Endothelial cell of umbilical vein (primary cell): Measurements from ENCODE around the gene SCPEP1. TPM values are rescaled to one million over a fixed set of nuclear protein-coding genes. Genes with fewer than 3 reads are reported as not detected.
A peak's percentile ranks its signal among the peaks of the same experiment; 100 is the strongest.

Source experiments
- BruUV-seq: library from RNA; stranded (reverse); fragments of 400-500 nt; replicated peaks from 2 replicates; lab custom pipeline; 2021; lab: Mats Ljungman, UMichigan
- CTCF ChIA-PET: fragments of 300-600, 350-600 bp; sonication (Branson Sonifier 250); formaldehyde crosslinking; loops from one replicate; lab custom pipeline; 2021; ENCODE audit warnings: antibody characterized with exemption, inconsistent platforms; lab: Charles Lee
- POLR2A ChIA-PET: fragments of 300-600, 350-600 bp; sonication (Branson Sonifier 250); formaldehyde crosslinking; loops from one replicate; lab custom pipeline; 2021; ENCODE audit warnings: antibody characterized with exemption, inconsistent platforms; lab: Charles Lee
- DNase-seq: peaks from one replicate; pipeline ENCODE4 v3.0.0-alpha.2; 2011; ENCODE audit warnings: low read depth, low spot score
- FAIRE-seq: peaks from 2 replicates; lab custom pipeline; 2011; peaks lifted over from hg19 to GRCh38; lab: Jason Lieb, UNC
- H2AFZ ChIP-seq: 2 replicates; pipeline ENCODE4 v1.6.0; 2012; ENCODE audit warnings: low read depth, low read length, control low read depth, inconsistent platforms
- H3K27ac ChIP-seq: 2 replicates; pipeline ENCODE4 v1.5.1; 2011; ENCODE audit warnings: low read depth, mild to moderate bottlenecking, control low read depth, low read length, moderate library complexity; ENCODE audit not compliant: insufficient read depth
- H3K27me3 ChIP-seq, 2 experiments: 2 replicates each; pipeline versions ENCODE4 v1.6.0 to v1.6.1; 2011; ENCODE audit warnings: low read length in 2 of 2, mixed read lengths in 1 of 2; ENCODE audit not compliant: control insufficient read depth in 2 of 2, insufficient read depth in 2 of 2
- H3K36me3 ChIP-seq, 2 experiments: 2 replicates in 1 of 2; 3 replicates in 1 of 2; pipeline ENCODE4 v1.5.1; 2011; ENCODE audit warnings: low read length in 2 of 2, mild to moderate bottlenecking in 1 of 2, moderate library complexity in 1 of 2; ENCODE audit not compliant: control insufficient read depth in 2 of 2, insufficient read depth in 2 of 2; ENCODE audit errors: extremely low read depth in 1 of 2
- H3K4me1 ChIP-seq: 3 replicates; pipeline ENCODE4 v1.5.1; 2011; ENCODE audit warnings: mild to moderate bottlenecking, low read length; ENCODE audit not compliant: control insufficient read depth, insufficient read depth; ENCODE audit errors: extremely low read depth
- H3K4me2 ChIP-seq: 2 replicates; pipeline ENCODE4 v1.6.1; 2011; ENCODE audit warnings: low read length, control low read depth, mixed read lengths; ENCODE audit not compliant: insufficient read depth
- H3K4me3 ChIP-seq, 3 experiments: fragments of 200-600 bp in 1 of 3; sonication (generic), shearing (Covaris generic) in 1 of 3; replicated peaks in 1 of 3; 2 replicates each; pipeline ENCODE4 v1.5.1; 2011 to 2016; ENCODE audit warnings: control low read depth in 3 of 3, low read length in 3 of 3, mild to moderate bottlenecking in 2 of 3, inconsistent platforms in 1 of 3, low read depth in 1 of 3, moderate library complexity in 1 of 3; ENCODE audit not compliant: insufficient read depth in 1 of 3
- H3K79me2 ChIP-seq: 2 replicates; pipeline ENCODE4 v1.6.0; 2012; ENCODE audit warnings: low read length, inconsistent platforms; ENCODE audit not compliant: control insufficient read depth, insufficient read depth
- H3K9ac ChIP-seq: replicated peaks from 2 replicates; pipeline ENCODE3; 2011; ENCODE audit warnings: low read length, control low read depth; ENCODE audit not compliant: insufficient read depth; ENCODE audit errors: extremely low read depth
- H3K9me1 ChIP-seq: replicated peaks from 3 replicates; pipeline ENCODE4 v1.6.0; 2011; ENCODE audit warnings: mild to moderate bottlenecking, low read length; ENCODE audit not compliant: control insufficient read depth, insufficient read depth; ENCODE audit errors: extremely low read depth
- H3K9me3 ChIP-seq: replicated peaks from 2 replicates; pipeline ENCODE4 v1.5.1; 2012; ENCODE audit warnings: low read length, inconsistent platforms; ENCODE audit not compliant: control insufficient read depth, insufficient read depth
- H4K20me1 ChIP-seq: replicated peaks from 2 replicates; pipeline ENCODE3; 2011; ENCODE audit warnings: mild to moderate bottlenecking, low read length; ENCODE audit not compliant: control insufficient read depth, insufficient read depth; ENCODE audit errors: extremely low read depth
- CTCF ChIP-seq, 2 donors: IDR thresholded peaks; 1 replicate in 1 of 2; 2 replicates in 1 of 2; pipeline ENCODE4 v1.5.1; 2011; ENCODE audit warnings: low read length in 2 of 2, mild to moderate bottlenecking in 2 of 2, moderate library complexity in 2 of 2, control low read depth in 1 of 2, inconsistent platforms in 1 of 2, low read depth in 1 of 2; ENCODE audit not compliant: insufficient read depth in 1 of 2; ENCODE audit errors: extremely low read depth in 1 of 2
- EZH2 ChIP-seq: IDR thresholded peaks from 2 replicates; pipeline ENCODE4 v1.6.1; 2012; ENCODE audit warnings: borderline replicate concordance, low read depth, mild to moderate bottlenecking, moderate library complexity, low read length, inconsistent platforms; ENCODE audit not compliant: severe bottlenecking
- FOS ChIP-seq: IDR thresholded peaks from 2 replicates; pipeline ENCODE4 v1.6.1; 2011; ENCODE audit warnings: mild to moderate bottlenecking, low read length, moderate library complexity, borderline replicate concordance; ENCODE audit not compliant: insufficient read depth
- GATA2 ChIP-seq: IDR thresholded peaks from 2 replicates; pipeline ENCODE4 v1.7.0; 2011; ENCODE audit warnings: low read depth, mild to moderate bottlenecking, moderate library complexity, mixed read lengths, low read length; ENCODE audit not compliant: insufficient read length, insufficient read depth
- JUN ChIP-seq: IDR thresholded peaks from 2 replicates; pipeline ENCODE4 v1.6.1; 2011; ENCODE audit warnings: borderline replicate concordance, low read depth; ENCODE audit not compliant: insufficient read length, insufficient read depth
- MAX ChIP-seq: IDR thresholded peaks from 2 replicates; pipeline ENCODE4 v1.6.1; 2011; ENCODE audit not compliant: insufficient read depth, insufficient read length
- MYC ChIP-seq: IDR thresholded peaks from one replicate; pipeline ENCODE4 v1.6.1; 2011; ENCODE audit warnings: mild to moderate bottlenecking, low read depth, low read length
- POLR2A ChIP-seq: IDR thresholded peaks from 2 replicates; pipeline ENCODE4 v1.6.1; 2012; ENCODE audit warnings: low read depth, mild to moderate bottlenecking, control low read depth, low read length
- POLR2AphosphoS5 ChIP-seq: IDR thresholded peaks from 2 replicates; pipeline ENCODE4 v1.6.1; 2012; ENCODE audit warnings: low read depth, mild to moderate bottlenecking, control low read depth, low read length, moderate library complexity; ENCODE audit not compliant: insufficient read depth
- dilution Hi-C: fragments of 300-500 bp; cut with MboI; formaldehyde crosslinking; loops from one replicate; pipeline ENCODE4 v1.15.0; 2019; ENCODE audit warnings: low sequenced_read_pairs; ENCODE audit not compliant: extremely low pct_ligation_motif_present
- intact Hi-C: fragments of 100-400 bp; cut with micrococcal nuclease; formaldehyde crosslinking; loops from one replicate; pipeline ENCODE4 v1.10.0; 2022
- polyA plus RNA-seq, 4 experiments: library from polyadenylated mRNA; depleted of rRNA in 3 of 4; stranded (reverse) in 3 of 4; unstranded in 1 of 4; fragments of >200 nt; gene quantifications; 2 replicates each; pipeline versions ENCODE4 v1.2.1 to v1.2.3, GENCODE V29; 2011 to 2012; ENCODE audit warnings: missing spikeins in 1 of 4
- total RNA-seq: library from RNA; stranded (reverse); gene quantifications from 2 replicates; pipeline ENCODE4 v1.2.3, GENCODE V29; 2021

SCPEP1 gene
- total and polyA plus RNA-seq, 2 donors (not counting 3 experiments of a cell fraction or from before 2014, with no cell fraction given): 38.6 to 43.6 TPM

GRCh38 chr17:56936697-56937322 is 41.1 kb upstream of the SCPEP1 start:
- CTCF ChIA-PET: interaction anchor here (1.2 to 1.8 kb wide), 4 partner anchors 10 to 117 kb away, joined by 3 to 10 read pairs (median 3); no protein-coding TSS in a partner anchor

More at GRCh38 chr17:56936697-56937322, 41.1 kb upstream of the SCPEP1 start:
- Histone ChIP-seq H3K4me3 (no peak overlapping the region), H3K9me3 (no peaks in the 10 kb centered on the region), H3K4me1 (peaks cover 24% of the 10 kb centered on the region), H3K9ac (no peak overlapping the region), H3K27me3 (no peaks in the 10 kb centered on the region), H3K4me2 (no peak overlapping the region), H4K20me1 (no peaks in the 10 kb centered on the region), H3K9me1 (no peaks in the 10 kb centered on the region), H2AFZ (no peak overlapping the region), H3K36me3 (peaks cover 2 to 6% of the 10 kb centered on the region in 2 experiments), H3K79me2 (no peaks in the 10 kb centered on the region), H3K27ac (peak overlapping the region; percentile 78)
- TF ChIP-seq CTCF (IDR thresholded peaks at IDR 0.05; ENCODE audit: extremely low read depth in 1 of 2, insufficient read depth in 1 of 2, low read depth in 1 of 2, low read length in 2 of 2): no peak
- TF ChIP-seq MYC: no peak
- no peak for TF ChIP-seq POLR2A
- TF ChIP-seq GATA2: no peak
- TF ChIP-seq EZH2: no peak
- TF ChIP-seq JUN: no peak
- TF ChIP-seq POLR2AphosphoS5: no peak
- no peak for TF ChIP-seq FOS
- no peak for TF ChIP-seq MAX
- POLR2A ChIA-PET: no interaction called here
- BruUV-seq: no TSS peak
- intact Hi-C loops: loop anchor here (1.0 to 2.0 kb wide), 3 partner anchors 24 to 186 kb away; partner anchors contain the start of genes COIL and DGKE
- FAIRE-seq (no peak), DNase-seq (peak; percentile 15)
- dilution Hi-C loops: no loop called here
